GM21717 (cell line): ENCODE results near the gene SHH.
"Not testable (repeated sequence)": the region's sequence is repeated elsewhere in the genome, so short reads cannot be mapped to it uniquely, and the experiment has no call there.

Source experiments
- ATAC-seq: cut with Tn5 transposase; IDR thresholded peaks from one replicate; pipeline ENCODE4 v1.9.1; 2021; ENCODE audit warnings: mild to moderate bottlenecking, moderate library complexity; ENCODE audit not compliant: unreplicated experiment

SHH gene

GRCh38 chr7:155843426-155844018 lies 31.3 kb upstream of the SHH start:
- ATAC-seq: no peak

- no peak for ATAC-seq
Measured at GRCh38 chr7:155842496-155843265, 30.4 kb upstream of the SHH start.

- ATAC-seq: no peak
Measured at GRCh38 chr7:155840909-155841308, 28.6 kb upstream of the SHH start.

- no peak for ATAC-seq
Measured at GRCh38 chr7:155840262-155840885, 28.1 kb upstream of the SHH start.

GRCh38 chr7:155839461-155839860 lies 27.2 kb upstream of the SHH start:
- ATAC-seq: no peak

GRCh38 chr7:155838312-155838711 lies 26.0 kb upstream of the SHH start:
- not testable (repeated sequence) for ATAC-seq

GRCh38 chr7:155837126-155837479 lies 24.8 kb upstream of the SHH start:
- no peak for ATAC-seq

- ATAC-seq: no peak
Measured at GRCh38 chr7:155836216-155837125, 24.2 kb upstream of the SHH start.

- ATAC-seq: no peak
Measured at GRCh38 chr7:155835446-155836215, 23.4 kb upstream of the SHH start.

GRCh38 chr7:155834486-155835048 lies 22.3 kb upstream of the SHH start:
- ATAC-seq: no peak

- no peak for ATAC-seq
Measured at GRCh38 chr7:155833651-155834050, 21.4 kb upstream of the SHH start.

GRCh38 chr7:155832581-155832981 lies 20.3 kb upstream of the SHH start:
- ATAC-seq: no peak

GRCh38 chr7:155831807-155832524 lies 19.7 kb upstream of the SHH start:
- ATAC-seq: no peak

GRCh38 chr7:155830961-155831806 lies 18.9 kb upstream of the SHH start:
- no peak for ATAC-seq

- ATAC-seq: no peak
Measured at GRCh38 chr7:155829796-155830470, 17.7 kb upstream of the SHH start.

GRCh38 chr7:155825336-155825735 lies 13.1 kb upstream of the SHH start:
- no peak for ATAC-seq

- no peak for ATAC-seq
Measured at GRCh38 chr7:155824227-155824886, 12.1 kb upstream of the SHH start.

GRCh38 chr7:155821851-155822250 lies 9.6 kb upstream of the SHH start:
- no peak for ATAC-seq
